GM04504 (cell line): ENCODE results near the gene ODF2.
A peak's percentile ranks its signal among the peaks of the same experiment; 100 is the strongest.
"Not testable (repeated sequence)": the region's sequence is repeated elsewhere in the genome, so short reads cannot be mapped to it uniquely, and the experiment has no call there.

ENCODE experiments used
- DNase-seq: peaks from one replicate; pipeline ENCODE4 v3.0.0-alpha.2; 2012; ENCODE audit warnings: low read depth

Gene ODF2

DNA sequence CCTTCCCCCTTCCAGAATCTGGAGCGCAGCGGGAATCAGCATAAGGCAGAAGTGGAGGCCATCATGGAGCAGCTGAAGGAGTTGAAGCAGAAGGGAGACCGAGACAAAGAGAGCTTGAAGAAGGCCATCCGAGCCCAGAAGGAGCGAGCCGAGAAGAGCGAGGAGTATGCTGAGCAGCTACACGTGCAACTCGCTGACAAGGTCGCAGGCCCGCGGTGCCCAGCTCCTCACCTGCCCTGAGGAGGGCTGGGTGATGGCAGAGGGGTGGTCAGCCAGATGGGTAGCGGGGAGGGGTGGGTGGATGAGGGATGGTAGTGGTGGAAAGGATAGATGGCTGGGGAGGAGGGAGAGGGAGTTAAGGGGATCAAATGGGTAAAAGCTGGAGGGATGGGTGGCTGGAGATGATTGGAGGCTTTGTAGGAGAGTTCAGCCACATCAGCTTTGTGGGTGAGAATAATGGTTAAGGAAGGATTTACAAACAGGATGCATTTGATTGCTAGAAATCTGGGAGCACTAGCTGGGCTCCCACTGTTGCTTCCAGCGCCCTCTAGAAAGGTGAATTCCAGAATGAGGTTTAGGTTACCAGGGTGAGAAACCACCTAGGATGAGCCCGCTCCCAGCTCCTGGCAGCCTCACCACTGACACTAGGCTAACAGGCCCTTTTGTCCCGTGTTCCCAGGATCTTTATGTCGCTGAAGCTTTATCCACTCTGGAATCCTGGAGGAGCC is 29.0 kb downstream of the ODF2 start:
- DNase-seq, result no peak

DNA sequence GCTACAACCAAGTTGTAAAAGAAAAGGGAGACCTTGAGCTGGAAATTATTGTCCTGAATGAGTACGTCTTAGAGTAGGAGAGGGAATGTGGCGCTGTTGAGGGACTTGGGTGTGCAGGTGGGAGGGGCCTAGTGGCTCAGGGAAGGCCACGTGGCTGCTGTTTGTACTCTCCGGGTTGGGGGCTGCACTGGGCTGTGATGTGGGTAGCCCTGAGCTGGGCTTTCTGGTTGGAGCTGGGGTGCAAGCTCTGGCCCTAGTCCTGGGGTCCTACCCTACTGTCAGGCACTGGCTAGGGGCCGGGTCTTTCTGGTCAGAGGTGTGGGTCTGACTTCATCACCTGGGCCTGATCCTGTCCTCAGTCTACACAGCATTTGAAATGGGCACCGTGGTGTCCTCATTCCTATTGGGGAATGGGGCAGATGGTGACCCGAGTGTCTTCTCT is 29.6 kb downstream of the ODF2 start:
- no peak for DNase-seq

DNA sequence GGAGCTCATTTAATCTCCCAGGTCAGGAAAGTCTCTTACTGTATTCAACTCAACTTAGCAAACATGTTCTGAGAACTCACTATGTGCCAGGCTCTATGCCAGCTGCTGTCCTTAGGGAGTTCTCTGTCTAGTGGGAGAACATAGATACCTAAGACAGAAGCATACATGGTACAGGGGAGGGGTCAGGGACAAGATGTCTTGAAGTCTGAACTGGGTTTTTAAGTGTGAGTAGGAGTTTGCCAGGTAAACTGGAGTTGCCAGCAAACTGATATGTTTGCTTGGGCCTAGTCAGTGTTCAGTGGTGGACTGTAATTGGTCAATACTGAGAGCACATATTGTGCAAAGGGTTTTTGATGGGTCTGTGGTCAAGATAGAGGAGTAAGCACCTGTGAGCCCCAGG is 30.4 kb downstream of the ODF2 start:
- DNase-seq, result no peak

DNA sequence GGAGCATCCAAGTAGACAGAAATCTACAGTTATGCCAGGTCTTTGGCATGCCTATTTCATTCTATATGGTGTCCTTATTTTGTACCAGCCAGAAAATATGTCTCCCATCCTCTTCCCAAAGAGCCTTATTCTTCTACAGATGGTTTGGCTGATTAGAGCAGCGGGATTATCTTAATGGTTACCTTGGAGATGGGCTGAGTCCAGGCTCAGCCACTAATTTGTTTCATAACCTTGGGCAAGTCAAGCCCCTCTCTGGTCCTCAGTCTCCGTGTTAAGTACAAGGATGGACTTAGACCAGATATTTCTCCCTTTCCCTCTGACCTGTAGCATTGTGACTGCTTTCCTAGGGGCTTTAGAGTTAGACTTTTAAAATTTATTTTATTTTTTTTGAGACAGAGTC is 37.6 kb downstream of the ODF2 start:
- no peak for DNase-seq

DNA sequence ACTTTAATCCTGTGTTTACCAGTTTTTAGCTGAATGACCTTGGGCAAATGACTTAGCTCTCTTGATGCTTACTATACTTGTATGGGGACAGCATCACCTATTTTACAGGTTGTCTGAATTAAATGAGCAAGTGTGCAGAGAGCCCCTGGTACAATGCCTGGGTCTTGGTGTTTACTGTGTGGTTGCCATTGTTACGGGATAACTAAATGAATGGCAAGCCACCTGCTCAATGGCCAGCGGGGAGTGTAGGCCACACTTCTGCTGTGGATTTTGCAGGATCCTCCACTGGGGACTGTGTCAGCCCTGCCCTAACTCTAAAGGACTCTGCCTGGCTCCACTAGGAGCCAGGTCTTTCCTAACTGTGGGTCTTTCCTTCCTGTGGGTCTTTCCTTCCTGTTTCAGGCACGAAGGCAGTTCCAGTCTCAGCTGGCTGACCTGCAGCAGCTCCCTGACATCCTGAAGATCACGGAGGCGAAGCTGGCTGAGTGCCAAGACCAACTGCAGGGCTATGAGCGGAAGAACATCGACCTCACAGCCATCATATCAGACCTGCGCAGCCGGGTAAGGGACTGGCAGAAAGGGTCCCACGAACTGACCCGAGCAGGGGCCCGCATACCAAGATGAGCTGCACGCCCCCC is 38.4 kb downstream of the ODF2 start:
- no peak for DNase-seq

DNA sequence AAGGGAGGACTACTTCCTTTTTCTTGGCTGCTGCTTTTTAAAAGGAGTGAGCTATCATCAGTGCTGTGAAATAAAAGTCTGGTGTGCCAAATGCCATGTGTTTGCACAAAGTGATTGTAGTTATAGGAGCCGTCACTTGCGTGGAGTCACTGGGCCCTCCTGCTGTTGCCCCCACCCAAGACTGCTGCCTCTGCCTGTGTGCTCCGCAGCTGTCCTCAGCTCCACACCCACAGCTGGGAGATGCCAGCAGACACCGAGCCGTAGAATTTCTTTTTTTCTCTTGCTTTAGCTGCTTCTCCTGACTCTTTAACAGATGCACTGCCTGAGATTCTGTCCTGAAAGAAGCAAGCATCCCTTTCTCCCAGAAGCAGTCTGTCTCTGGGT is 38.9 kb downstream of the ODF2 start:
- no peak for DNase-seq

DNA sequence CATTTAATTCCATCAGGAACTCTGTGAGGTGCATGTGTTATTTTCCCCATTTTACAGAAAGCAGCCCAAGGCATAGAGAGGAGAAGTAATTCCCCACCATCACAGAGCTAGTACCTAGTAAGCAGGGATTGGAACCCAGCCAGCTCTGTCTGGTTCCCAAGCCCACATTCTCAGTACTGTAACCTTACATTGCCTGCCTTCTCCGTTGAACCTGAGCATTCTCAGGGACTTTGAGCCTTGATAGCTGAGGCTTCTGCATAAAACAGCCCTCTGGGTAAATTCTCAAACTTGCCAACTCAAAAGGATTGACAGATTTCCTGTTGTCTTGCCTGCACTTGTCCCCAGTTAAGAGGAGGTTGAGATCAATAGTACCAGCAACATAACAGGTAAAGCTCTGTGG is 39.5 kb downstream of the ODF2 start:
- DNase-seq, result no peak

DNA sequence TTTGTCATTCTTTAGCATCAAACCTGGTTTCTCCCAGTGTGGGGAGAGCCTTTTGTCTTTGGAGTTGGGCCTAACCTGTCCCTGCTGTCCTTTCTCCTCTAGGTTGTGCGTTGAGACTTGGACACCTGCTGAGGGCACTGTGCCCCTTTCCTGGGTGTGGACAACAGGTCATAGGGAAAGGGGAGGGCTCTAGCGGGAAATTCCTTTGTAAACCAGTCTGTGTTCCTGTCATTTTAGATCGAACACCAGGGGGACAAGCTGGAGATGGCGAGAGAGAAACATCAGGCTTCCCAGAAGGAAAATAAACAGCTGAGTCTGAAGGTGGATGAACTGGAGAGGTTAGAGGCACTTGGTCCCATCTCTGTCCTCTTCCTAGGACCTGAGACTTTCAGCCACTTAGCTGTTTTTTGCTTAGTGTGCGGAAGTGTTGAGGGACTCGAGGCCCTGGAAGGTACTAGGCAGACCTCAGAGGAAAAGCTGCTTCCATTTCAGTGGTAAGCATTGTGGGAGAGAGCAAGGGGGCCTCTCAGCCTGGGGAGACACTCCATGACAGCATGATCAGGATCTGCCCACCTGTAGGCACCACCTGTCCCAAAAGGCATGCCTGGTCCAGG is 40.1 kb downstream of the ODF2 start:
- no peak for DNase-seq

DNA sequence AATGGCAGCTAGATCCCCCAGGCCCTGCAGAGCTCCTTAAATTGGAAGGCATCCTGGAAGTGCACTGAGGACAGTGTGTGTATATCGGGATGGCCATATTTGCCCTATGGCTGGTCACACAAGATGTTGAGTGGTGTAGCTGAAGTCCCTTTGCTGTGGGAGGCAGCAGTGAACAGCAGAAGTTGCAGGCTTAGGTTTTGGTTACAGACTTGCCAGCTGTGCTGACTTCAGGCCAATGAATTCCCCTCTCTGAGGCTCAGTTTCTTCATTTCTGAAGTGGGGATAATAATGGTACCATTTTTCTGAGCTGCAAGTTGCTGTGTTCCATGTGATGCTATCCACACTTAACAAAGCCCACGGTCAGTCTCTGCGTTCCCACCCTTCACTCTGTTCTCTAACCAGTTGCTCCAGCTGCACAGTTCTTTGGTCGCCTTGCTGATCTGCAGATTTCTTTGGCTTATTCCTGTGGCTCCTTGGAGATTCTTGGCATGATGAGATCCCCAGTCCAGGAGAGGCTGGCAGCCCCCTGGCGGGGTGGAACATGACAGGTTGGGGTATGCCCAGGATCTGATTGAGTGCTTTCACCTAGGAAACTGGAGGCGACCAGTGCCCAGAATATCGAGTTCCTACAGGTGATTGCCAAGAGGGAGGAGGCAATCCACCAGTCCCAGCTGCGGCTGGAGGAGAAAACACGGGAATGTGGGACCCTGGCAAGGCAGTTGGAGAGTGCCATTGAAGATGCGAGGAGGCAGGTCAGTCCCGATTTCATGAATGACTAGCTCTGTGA is 42.2 kb downstream of the ODF2 start:
- DNase-seq, result no peak

DNA sequence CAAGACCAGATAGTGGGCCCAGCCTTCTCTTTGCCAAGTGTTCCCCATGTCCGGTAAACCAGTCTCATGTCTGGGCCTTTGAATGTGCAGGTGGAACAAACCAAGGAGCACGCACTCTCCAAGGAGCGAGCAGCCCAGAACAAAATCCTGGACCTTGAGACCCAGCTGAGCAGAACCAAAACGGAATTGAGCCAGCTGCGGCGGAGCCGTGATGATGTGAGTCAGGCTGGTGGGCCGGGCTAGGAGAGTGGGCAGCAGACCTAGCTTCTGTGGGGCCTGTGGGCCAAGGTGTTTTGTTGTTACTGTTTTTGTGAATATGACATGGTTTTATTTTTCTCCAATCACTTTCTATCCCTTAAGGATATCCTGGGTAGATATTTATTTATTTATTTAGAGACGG is 43.1 kb downstream of the ODF2 start:
- no peak for DNase-seq

DNA sequence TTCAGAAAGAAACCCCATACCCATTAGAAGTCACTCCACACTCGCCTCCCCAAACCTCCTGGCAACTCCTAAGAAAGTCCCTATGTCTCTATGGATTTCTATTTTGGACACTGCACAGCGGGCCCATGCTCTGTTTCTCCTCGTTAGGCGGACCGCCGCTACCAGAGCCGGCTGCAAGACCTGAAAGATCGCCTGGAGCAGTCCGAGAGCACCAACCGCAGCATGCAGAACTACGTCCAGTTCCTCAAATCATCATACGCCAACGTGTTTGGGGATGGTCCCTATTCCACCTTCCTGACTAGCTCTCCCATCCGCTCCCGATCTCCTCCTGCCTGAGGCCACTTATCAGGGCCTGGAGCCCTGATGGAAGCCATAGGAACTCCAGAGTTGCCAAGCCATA is 44.1 kb downstream of the ODF2 start:
- no peak for DNase-seq

DNA sequence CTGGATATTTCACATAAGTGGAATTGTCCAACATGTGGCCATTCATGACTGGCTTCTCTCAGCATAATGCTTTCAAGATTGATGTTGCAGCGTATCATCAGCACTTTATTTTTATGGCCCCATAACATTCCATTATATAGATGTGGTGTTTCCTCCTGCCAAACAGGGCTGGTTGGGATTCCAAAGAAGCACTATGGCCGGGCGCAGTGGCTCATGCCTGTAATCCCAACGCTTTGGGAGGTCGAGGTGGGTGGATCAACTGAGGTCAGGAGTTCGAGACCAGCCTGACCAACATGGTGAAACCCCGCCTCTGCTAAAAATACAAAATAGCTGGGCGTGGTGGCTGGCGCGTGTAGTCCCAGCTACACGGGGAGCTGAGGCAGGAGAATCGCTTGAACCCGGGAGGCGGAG is 47.6 kb downstream of the ODF2 start:
- peak; percentile 81 for DNase-seq

DNA sequence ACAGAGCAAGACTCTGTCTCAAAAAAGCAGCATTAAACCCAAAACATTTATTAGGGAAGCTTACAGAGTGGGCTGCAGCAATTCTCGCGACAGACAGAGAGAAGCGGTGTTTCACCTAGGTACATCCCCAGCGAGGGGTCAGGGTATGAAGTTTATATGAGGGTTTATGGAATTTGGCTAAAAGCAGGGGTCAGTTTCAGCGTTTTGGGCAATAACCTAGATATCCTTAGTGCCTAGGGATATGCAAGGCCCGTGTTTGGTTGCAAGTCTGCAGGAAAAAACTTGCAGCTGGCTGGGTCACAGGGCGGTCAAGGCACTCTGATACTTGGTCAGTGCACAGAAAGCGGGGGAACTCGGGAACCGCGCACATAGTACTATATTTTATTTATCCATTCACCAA is 48.1 kb downstream of the ODF2 start:
- DNase-seq, result no peak

DNA sequence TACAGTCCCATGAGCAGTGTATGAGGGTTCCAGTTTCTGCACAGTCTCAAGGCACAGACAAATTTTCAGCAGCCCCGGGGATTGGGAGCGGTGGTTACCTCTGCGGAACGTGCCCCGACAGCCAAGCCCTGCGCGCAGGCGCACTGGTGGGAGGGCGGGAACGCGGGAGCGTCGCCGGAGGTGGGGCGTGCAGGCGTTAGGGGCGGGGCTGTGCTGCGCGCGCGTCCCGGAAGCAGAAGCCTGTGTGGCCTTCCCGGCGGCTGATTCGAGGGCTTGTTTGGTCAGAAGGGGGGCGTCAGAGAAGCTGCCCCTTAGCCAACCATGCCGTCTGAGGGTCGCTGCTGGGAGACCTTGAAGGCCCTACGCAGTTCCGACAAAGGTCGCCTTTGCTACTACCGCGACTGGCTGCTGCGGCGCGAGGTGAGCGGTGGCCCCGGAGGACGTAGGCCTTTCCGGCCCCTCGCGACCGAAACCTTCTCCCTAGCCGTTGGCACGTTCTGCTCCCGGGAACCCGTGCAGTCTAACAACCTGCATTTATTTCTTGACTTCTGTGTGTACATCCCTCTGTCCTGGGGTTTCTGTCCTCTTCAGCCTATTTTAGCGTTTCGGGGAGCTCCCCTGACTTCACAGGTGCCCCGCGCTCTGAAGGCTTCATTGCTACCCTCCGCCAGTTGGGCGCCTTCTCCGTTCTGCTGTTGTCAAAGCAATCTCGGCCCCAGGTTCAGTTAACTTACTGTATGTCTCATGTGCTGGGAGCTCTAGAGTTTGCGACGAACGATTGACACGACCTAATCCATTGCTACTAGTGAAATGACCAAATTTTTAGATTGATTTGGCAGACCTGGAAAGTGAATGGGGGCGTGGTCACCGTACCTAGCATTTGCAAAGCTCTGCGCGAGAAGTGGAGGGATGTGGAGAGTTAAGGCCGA is 48.9 kb downstream of the ODF2 start, which contains the start of gene GLE1:
TSS of gene GLE1 (plus strand) at position 235 of the 929 bp plus-strand sequence. CDS start at position 322, 87 bp downstream.
- peak; percentile 79 for DNase-seq

DNA sequence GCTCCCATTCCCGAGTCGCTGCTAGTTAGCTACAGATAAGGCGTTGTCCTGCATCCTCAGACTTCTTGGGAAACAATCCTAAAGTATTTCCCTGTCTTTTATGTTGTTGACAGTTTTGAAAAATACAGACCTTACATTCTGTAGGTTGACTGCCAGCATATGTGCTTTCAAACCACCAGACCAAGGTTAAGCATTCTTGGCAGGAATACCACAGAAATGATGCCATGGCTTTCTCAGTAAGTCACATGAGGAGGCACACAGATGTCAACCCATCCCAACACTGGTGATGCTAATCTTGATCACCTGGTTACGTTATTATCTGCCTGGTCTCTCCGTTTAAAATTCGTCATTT is 49.6 kb downstream of the ODF2 start:
- no peak for DNase-seq

DNA sequence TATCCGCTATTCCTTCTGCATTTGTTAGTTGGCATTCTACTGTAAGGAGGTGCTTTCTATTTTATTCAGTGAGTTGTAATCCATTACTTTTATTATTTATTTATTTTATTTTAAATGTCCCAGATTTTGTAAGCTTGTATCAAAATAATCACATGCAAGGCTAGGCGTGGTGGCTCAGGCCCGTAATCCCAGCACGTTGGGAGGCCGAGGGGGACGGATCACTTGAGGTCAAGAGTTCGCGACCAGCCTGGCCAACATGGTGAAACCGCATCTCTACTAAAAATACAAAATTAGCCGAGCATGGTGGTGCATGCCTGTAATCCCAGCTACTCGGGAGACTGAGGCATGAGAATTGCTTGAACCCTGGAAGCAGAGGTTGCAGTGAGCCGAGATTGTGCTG is 50.1 kb downstream of the ODF2 start:
- DNase-seq, result not testable (repeated sequence)

DNA sequence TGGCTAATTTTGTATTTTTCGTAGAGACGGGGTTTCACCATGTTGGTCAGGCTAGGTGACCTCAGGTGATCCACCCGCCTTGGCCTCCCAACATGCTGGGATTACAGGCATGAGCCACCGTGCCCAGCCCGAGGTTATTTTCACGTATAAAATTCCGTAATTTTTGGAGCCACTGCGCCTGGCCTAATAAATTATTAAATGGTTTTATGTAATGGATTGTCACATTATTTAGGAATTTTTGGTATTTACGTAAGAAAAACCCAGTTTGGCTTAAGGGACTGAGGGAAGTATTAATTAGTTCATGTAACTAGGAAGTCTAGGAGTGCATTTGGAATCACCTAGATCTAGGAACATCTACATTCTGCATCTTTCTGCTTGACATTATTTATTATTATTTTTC is 57.0 kb downstream of the ODF2 start:
- DNase-seq, result no peak

DNA sequence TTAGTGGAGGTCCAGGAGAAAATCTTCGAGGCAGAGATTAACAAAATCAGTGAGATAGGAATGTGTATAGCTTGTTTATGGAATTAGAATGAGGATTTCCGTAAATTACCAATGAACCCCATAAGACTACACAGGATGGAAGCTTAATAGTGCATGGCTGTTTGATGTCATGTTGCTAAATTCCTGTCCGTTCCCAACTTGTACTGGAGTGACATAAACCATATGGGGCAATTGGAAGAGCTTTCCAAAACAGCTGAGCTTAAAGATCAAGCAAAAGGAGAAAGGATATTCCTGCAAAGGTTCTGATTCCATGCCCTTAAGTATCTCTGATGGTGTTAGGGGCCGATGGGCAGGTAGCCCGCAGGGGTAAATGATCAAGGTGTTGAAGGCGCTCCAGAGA is 66.2 kb downstream of the ODF2 start:
- DNase-seq, result no peak

DNA sequence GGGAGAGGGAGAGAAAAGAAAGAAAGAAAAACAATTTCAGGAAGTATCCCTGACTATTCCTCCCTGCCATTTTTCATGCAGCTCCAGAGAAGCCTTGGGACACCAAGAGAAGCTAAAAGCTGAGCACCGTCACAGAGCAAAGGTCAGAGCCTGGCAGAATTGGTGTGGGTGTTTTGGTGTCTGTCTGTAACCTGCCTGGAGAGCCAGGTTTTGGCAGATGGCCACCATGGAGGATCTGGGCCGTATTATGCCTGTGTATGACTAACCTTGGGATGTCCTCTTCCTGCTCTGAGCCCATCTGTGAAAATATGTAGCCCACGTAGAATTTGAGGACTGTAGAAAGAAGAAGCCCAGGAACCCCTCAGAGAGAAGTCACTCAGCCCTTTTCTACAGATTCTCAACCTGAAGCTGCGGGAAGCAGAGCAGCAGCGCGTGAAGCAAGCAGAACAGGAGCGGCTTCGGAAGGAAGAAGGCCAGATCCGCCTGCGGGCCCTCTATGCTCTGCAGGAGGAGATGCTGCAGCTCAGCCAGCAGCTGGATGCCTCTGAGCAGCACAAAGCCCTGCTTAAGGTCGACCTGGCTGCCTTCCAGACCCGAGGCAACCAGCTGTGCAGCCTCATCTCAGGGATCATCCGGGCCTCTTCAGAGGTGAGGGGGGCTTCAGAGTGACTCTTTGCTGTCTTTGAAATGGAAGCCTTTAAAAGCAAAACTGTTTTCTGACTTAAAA is 67.6 kb downstream of the ODF2 start:
- DNase-seq, result no peak

DNA sequence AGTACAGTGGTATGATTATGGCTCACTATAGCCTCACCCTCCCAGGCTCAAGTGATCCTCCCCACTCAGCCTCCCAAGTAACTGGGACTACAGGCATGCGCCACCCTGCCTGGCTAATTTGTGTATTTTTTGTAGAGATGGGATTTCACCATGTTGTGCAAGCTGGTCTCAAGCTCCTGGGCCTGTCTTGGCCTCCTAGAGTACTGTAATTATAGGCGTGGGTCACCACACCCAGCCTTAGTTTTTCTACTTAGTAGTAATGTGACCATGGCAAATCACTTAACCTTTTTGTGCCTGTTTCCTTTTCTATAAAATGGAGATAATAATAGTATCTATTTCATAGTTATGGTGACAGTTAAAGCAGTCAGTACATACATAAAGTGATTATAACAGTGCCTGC is 70.9 kb downstream of the ODF2 start:
- no peak for DNase-seq
